NCI-H2081 (cell line): ENCODE results near the gene NAGLU.
"Not testable (repeated sequence)": the region's sequence is repeated elsewhere in the genome, so short reads cannot be mapped to it uniquely, and the experiment has no call there.

Source experiments
- DNase-seq, 2 experiments: peaks; one replicate each; lab custom pipeline; 2025; lab: John Stamatoyannopoulos, UW

The NAGLU gene

DNA sequence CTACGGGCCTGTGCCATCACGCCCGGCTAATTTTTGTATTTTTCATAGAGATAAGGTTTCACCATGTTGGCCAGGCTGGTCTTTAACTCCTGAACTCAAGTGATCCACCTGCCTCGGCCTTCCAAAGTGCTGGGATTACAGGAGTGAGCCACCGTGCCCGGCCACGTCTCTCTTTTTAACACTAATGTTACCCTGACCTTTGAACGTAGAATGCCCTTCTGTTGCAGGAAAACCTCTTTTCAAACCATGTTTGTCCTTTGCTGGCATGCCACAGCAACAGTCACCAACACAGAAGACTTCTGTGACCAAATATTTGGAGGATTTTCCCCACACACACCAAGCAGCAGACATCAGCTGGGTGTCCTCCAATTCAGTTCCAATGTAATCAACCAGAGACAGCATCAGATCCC lies 8.8 kb downstream of the NAGLU start:
- no peak for DNase-seq

DNA sequence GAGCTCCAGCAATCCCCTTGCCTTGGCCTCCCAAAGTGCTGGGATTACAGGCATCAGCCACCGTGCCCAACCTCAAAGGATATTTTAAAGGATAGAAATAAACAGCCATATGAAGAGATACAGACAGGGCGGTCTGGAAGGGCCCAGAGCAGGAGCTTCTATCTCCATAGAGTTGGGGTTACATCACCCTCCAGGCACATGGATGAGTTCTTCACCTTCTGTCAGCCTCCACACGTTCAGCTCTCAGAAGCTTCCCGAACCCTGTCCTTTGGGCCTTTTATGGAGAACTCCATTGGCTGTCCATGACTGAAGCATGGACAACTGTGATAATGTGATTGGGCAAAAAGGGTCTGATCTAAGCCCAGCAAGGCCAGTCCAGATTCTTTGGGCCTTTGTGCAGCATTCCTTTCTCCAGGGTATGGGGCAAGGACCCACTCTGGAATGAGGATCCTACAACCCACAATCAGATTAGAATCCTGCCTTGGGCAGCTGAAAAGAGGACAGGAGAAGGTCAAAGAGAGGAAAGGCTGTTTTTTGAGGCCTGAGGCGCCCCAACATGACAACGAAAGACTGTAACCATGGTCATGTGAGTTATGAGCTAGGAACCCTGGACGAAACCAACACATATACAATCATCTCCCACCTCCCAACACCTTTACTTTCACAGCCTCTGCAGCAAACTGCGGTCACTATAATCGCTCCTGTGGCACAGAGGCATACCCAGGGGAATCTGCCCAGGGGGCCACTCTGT lies 9.9 kb downstream of the NAGLU start:
- DNase-seq: not testable (repeated sequence)

DNA sequence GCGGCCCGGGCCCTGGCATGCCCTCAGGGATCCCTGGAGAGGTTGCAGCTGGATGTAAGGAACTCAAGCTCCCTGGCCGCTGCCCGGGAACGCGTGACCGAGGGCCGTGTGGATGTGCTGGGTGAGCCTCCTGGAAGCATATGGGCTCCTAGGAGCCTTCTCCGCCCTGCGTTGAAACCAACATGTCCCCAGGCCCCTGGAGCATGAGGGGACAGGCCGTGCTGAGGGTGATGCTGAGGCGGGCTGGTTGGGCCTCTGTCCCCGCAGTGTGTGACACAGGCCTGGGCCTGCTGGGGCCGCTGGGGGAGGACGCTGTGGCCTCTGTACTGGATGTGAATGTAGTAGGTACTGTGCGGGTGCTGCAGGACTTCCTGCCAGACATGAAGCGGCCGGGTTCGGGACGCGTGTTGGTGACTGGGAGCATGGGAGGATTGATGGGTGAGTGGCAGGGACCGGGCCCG lies 11.0 kb downstream of the NAGLU start:
- DNase-seq: no peak

DNA sequence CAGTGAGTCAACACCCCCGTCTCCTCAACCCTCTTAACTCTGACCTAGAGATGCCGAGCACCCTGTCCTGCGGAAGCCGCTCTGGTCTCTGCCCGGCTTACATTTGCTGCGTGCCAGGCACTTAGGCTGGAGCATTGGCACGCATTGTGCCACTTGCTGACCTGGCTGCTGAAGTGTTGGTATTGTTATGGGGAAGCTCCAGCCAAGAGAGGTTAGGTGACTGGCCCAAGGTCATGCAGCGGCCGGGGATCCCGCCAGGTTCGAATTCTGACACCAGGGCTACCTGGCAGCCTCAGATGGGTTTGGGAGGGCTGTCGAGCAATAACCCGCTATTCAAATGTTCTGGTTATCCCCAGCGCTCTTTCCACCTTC lies 11.6 kb downstream of the NAGLU start:
- DNase-seq: no peak

DNA sequence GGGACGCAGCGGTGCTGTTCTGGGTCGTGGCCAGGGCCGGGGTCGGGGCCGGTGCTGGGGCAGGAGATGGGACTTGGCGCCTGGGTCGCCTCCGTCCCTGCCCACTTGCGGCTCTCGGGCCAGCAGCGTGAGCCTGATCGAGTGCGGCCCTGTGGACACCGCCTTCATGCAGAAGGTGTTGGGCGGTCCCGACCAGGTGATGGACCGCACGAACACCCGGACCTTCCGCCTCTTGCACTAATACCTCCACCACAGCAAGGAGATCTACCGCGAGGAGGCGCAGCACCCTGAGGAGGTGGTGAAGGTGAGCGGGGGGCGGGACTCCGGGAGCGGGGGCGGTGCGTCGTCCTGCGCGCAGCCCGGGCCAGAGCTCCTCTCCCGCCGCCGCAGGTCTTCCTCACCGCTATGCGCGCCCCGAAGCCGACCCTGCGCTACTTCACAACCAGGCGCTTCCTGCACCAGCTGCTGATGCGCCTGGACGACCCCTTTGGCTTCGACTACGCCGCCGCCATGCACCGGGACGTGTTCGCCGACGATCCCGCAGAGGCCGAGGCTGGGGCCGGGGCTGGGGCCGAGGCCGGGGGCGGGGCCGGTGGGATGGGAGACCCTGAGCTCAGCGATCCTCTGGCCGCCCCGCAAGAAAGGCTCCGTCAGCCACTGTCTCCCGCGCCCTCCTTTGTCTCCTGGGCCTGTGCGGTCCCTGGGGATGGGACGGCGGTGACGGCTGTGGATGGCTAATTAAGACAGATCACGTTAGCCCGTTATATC lies 12.2 kb downstream of the NAGLU start:
- DNase-seq: peak; percentile 80 to 85

DNA sequence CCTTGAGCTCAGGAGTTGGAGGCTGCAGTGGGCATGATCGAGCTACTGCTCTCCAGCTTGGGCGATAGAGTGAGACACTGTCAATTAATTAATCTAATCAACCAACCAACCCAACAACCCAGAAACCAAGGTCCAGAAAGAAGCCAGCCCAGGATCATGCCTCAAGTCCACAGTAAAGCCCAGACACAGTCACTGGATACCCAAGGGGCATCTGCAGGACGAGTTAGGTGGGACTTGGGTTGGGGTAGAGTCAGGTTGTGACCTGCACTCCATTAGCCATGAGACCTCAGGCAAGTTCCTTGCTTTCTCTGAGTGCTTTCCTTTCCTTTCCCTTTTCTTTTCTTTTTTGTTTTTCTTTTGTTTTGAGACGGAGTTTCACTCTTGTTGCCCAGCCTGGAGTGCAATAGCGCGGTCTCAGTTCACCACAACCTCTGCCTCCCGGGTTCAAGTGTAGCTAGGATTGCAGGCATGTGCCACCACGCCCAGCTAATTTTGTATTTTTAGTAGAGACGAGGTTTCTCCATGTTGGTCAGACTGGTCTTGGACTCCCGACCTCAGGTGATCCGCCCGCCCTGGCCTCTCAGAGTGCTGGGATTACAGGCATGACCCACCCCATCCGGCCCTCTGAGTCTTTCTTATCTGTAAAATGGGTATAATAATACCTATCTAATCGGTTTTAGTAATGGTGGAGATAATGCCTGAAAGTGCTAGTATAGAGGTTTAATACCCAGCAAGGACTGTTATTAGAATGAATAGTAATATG lies 13.1 kb downstream of the NAGLU start:
- DNase-seq: no peak

GRCh38 chr17:42552736-42553135 lies 16.7 kb downstream of the NAGLU start, which contains the start of gene HSD17B1:
Gene HSD17B1, plus strand, starts transcription at chr17:42552923. Its CDS starts 11 bp downstream, at chr17:42552934.
- DNase-seq: not testable (repeated sequence)

GRCh38 chr17:42553161-42553818 lies 17.2 kb downstream of the NAGLU start:
- no peak for DNase-seq

- DNase-seq: peak in 1 of 2 experiments; percentile 26
These were observed 17.8 kb downstream of the NAGLU start for GRCh38 chr17:42553866-42554249.

DNA sequence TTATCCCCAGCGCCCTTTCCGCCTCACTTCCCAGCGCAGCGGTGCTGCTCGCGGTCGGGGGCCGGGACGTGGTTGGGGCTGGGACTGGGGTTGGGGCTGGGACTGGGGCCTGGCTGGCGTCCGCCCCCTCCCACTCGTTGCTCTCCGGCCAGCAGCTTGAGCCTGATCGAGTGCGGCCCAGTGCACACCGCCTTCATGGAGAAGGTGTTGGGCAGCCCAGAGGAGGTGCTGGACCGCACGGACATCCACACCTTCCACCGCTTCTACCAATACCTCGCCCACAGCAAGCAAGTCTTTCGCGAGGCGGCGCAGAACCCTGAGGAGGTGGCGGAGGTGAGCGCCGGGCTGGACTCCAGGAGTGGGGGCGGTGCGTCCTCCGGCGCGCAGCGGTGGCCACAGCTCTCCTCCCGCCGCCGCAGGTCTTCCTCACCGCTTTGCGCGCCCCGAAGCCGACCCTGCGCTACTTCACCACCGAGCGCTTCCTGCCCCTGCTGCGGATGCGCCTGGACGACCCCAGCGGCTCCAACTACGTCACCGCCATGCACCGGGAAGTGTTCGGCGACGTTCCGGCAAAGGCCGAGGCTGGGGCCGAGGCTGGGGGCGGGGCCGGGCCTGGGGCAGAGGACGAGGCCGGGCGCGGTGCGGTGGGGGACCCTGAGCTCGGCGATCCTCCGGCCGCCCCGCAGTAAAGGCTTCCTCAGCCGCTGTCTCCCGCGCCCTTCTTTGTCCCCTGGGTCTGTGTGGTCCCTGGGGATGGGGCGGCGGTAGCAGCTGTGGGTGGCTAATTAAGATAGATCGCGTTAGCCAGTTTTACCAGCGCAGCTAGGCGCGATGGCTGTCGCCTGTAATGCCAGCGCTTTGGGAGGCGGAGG lies 18.4 kb downstream of the NAGLU start:
- peak; percentile 76 to 88 for DNase-seq

DNA sequence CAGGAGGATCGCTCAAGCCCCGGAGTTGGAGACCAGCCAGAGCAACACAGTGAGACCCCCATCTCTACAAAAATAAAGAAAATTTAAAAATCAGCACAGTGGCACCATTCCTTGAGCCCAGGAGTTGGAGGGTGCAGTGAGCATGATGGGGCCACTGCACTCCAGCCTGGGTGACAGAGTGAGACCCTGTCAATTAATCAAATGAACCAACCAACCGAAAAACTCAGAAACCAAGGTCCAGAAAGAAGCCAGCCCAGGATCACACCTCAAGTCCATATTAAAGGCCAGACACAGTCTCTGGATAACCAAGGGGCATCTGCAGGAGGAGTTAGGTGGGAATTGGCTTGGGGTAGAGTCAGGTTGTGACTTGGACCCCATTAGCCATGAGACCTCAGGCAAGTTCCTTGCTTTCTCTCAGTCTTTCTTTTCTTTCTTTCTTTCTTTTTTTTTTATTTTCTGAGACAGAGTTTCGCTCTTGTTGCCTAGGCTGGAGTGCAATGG lies 19.1 kb downstream of the NAGLU start:
- no peak for DNase-seq

- DNase-seq: not testable (repeated sequence)
These were observed 20.0 kb downstream of the NAGLU start for GRCh38 chr17:42555961-42556617.

GRCh38 chr17:42559075-42559474 lies 23.0 kb downstream of the NAGLU start:
- no peak for DNase-seq

GRCh38 chr17:42560246-42560645 lies 24.2 kb downstream of the NAGLU start:
- DNase-seq: no peak

GRCh38 chr17:42561897-42562387 lies 25.9 kb downstream of the NAGLU start, which contains the start of gene COASY:
Gene COASY, plus strand, starts transcription at chr17:42562148. Its CDS starts 475 bp downstream, at chr17:42562623.
- DNase-seq: peak; percentile 98 to 99

DNA sequence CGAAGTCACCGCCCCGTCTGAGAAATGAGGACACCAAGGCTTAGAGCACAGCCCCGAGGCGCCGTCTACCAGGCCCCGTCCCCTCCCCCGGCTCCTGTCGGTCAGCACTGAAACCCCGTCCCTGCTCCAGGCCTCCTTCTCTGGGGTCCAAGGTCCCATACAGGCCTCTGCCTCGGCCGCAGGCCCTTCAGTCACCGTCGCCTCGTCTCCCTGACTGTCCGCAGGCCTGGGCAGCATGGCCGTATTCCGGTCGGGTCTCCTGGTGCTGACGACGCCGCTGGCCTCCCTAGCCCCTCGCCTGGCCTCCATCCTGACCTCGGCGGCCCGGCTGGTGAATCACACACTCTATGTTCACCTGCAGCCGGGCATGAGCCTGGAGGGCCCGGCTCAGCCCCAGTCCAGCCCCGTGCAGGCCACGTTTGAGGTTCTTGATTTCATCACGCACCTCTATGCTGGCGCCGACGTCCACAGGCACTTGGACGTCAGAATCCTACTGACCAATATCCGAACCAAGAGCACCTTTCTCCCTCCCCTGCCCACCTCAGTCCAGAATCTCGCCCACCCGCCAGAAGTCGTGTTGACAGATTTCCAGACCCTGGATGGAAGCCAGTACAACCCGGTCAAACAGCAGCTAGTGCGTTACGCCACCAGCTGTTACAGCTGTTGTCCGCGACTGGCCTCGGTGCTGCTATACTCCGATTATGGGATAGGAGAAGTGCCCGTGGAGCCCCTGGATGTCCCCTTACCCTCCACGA lies 26.5 kb downstream of the NAGLU start:
- DNase-seq: peak in 1 of 2 experiments; percentile 53

GRCh38 chr17:42563143-42563509 lies 27.1 kb downstream of the NAGLU start:
- DNase-seq: no peak

GRCh38 chr17:42563543-42563942 lies 27.5 kb downstream of the NAGLU start:
- peak in 1 of 2 experiments; percentile 35 for DNase-seq

DNA sequence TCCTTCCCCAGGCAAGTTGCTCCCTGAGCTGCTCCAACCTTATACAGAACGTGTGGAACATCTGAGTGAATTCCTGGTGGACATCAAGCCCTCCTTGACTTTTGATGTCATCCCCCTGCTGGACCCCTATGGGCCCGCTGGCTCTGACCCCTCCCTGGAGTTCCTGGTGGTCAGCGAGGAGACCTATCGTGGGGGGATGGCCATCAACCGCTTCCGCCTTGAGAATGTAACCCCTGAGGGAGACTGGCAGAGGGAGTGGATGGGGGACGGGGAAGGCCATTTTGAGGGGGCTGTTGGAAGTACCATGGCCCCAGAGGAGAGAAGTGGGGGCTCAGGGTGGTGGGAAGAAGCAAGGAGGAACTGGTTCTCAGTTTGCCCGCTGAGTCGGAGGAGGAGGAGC lies 27.9 kb downstream of the NAGLU start:
- DNase-seq: no peak
